ENCODE data around the gene CRY1. TPM values are rescaled to one million over a fixed set of nuclear protein-coding genes. Genes with fewer than 3 reads are reported as not detected.
"Not testable (repeated sequence)": the region's sequence is repeated elsewhere in the genome, so short reads cannot be mapped to it uniquely, and the experiment has no call there.

Gene CRY1
- total and polyA plus RNA-seq, 4 experiments from 2014 or later = 27.6 to 37.3 (median 31.7) TPM

- H3K4me3 Mint-ChIP-seq; H3K36me3 Mint-ChIP-seq; DNase-seq; H3K9me3 Mint-ChIP-seq; H3K27me3 ChIP-seq (ENCODE audit: insufficient read depth, low read length); H3K27ac ChIP-seq (ENCODE audit: low read depth, low read length); POLR2A ChIA-PET (ENCODE audit: partially characterized antibody); H3K27ac Mint-ChIP-seq; H3K4me1 Mint-ChIP-seq; H3K36me3 ChIP-seq (ENCODE audit: insufficient read depth, low read length); H3K4me3 ChIP-seq (ENCODE audit: low read length in 2 of 2); H3K4me1 ChIP-seq (ENCODE audit: insufficient read depth, low read length); H3K9me3 ChIP-seq (ENCODE audit: control insufficient read depth in 1 of 2, low read length in 2 of 2): not testable (repeated sequence)
- intact Hi-C loops (cut with micrococcal nuclease) = loop anchor here (10.0 kb wide), 1 partner anchor 264 kb away; no protein-coding TSS in a partner anchor
- CTCF ChIA-PET (ENCODE audit: partially characterized antibody) = interaction anchor here (1.7 to 11.5 kb wide), 2 partner anchors 9 to 17 kb away, joined by 5 to 153 read pairs; partner anchors contain the start of gene CRY1
- peaks cover 5 to 16% of the 10 kb centered on the region in 2 donors for H3K27me3 Mint-ChIP-seq
Observed at GRCh38 chr12:107108366-107108765, 15.0 kb upstream of the CRY1 start.

DNA sequence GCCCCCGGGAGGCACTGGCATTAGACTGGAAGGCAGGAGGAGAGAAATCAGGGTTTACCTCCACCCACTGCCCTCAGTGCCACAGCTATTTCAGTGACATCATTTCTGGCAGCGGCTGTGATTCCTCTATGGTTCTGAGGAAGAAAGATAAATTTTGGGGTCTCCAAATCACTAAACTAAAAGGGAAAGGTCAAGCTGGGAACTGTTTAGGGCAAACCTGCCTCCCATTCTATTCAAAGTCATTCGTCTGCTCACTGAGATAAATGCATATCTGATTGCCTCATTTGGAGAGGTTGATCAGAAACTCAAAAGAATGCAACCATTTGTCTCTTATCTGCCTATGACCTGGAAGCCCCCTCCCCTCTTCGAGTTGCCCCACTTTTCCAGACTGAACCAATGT is 14.0 kb upstream of the CRY1 start:
- ChIA-PET POLR2A (ENCODE audit: partially characterized antibody) (interaction anchor here (4.2 kb wide), 1 partner anchor 15 kb away, joined by 40 read pairs; the partner anchor contains the start of gene CRY1), CTCF (ENCODE audit: partially characterized antibody) (interaction anchor here (1.7 to 11.5 kb wide), 3 partner anchors 8 to 16 kb away, joined by 5 to 153 read pairs (median 46); partner anchors contain the start of gene CRY1)
- no peaks in the 10 kb centered on the region for H3K27me3 ChIP-seq (ENCODE audit: insufficient read depth, low read length)
- no peaks in the 10 kb centered on the region for H3K4me1 ChIP-seq (ENCODE audit: insufficient read depth, low read length)
- no peak overlapping the region for H3K27ac Mint-ChIP-seq
- intact Hi-C loops (cut with micrococcal nuclease) = loop anchor here (10.0 kb wide), 1 partner anchor 263 kb away; no protein-coding TSS in a partner anchor
- H3K9me3 ChIP-seq (ENCODE audit: control insufficient read depth in 1 of 2, low read length in 2 of 2) = no peaks in the 10 kb centered on the region
- H3K27me3 Mint-ChIP-seq = peaks cover 5 to 9% of the 10 kb centered on the region in 2 donors
- no peak overlapping the region for H3K4me3 Mint-ChIP-seq
- no peaks in the 10 kb centered on the region for H3K9me3 Mint-ChIP-seq
- H3K27ac ChIP-seq (ENCODE audit: low read depth, low read length) = no peak overlapping the region
- DNase-seq = no peak
- H3K4me3 ChIP-seq (ENCODE audit: low read length in 2 of 2) = no peak overlapping the region
- no peaks in the 10 kb centered on the region for H3K36me3 ChIP-seq (ENCODE audit: insufficient read depth, low read length)
- peaks cover 0 to 3% (median 0%) of the 10 kb centered on the region in 4 donors for H3K4me1 Mint-ChIP-seq
- H3K36me3 Mint-ChIP-seq = no peaks in the 10 kb centered on the region

- H3K4me1 ChIP-seq (ENCODE audit: insufficient read depth, low read length) = no peaks in the 10 kb centered on the region
- Mint-ChIP-seq H3K27me3 (peaks cover 4 to 5% of the 10 kb centered on the region in 2 donors), H3K4me3 (no peak overlapping the region), H3K9me3 (no peaks in the 10 kb centered on the region), H3K27ac (no peak overlapping the region), H3K36me3 (no peaks in the 10 kb centered on the region), H3K4me1 (peaks cover 0 to 3% (median 0%) of the 10 kb centered on the region in 4 donors)
- ChIA-PET POLR2A (ENCODE audit: partially characterized antibody) (interaction anchor here (4.2 kb wide), 1 partner anchor 14 kb away, joined by 40 read pairs; the partner anchor contains the start of gene CRY1), CTCF (ENCODE audit: partially characterized antibody) (interaction anchor here (2.4 to 11.5 kb wide), 4 partner anchors 9 to 92 kb away, joined by 23 to 153 read pairs (median 37); partner anchors contain the start of gene CRY1)
- no peaks in the 10 kb centered on the region for H3K9me3 ChIP-seq (ENCODE audit: control insufficient read depth in 1 of 2, low read length in 2 of 2)
- no peak overlapping the region for H3K27ac ChIP-seq (ENCODE audit: low read depth, low read length)
- H3K36me3 ChIP-seq (ENCODE audit: insufficient read depth, low read length) = no peaks in the 10 kb centered on the region
- no peak overlapping the region for H3K4me3 ChIP-seq (ENCODE audit: low read length in 2 of 2)
- H3K27me3 ChIP-seq (ENCODE audit: insufficient read depth, low read length) = no peaks in the 10 kb centered on the region
- intact Hi-C loops (cut with micrococcal nuclease) = loop anchor here (10.0 kb wide), 1 partner anchor 262 kb away; no protein-coding TSS in a partner anchor
- no peak for DNase-seq
Observed at GRCh38 chr12:107106241-107107025, 13.1 kb upstream of the CRY1 start.

DNA sequence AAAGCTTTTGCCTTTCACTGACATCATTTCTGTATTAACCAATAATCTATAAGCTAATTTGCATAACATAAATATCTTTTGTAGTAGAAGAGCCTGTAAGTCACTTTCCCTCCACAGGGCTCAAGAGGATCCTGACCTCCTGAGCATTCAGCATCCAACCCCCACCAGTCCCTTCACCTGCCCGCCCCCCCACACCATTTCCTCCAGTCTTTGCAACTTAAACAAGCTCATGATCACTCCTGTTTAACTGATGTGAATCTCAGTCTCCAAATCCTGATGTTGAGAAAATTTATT is 12.0 kb upstream of the CRY1 start:
- H3K27me3 ChIP-seq (ENCODE audit: insufficient read depth, low read length) = no peaks in the 10 kb centered on the region
- no peak for DNase-seq
- no peak overlapping the region for H3K27ac ChIP-seq (ENCODE audit: low read depth, low read length)
- ChIA-PET CTCF (ENCODE audit: partially characterized antibody) (interaction anchor here (0.6 to 11.5 kb wide), 19 partner anchors 10 to 721 kb away, joined by 3 to 153 read pairs (median 3); partner anchors contain the start of gene CRY1), POLR2A (ENCODE audit: partially characterized antibody) (interaction anchor here (1.4 to 4.2 kb wide), 2 partner anchors 13 to 150 kb away, joined by 6 to 40 read pairs; partner anchors contain the start of genes CRY1 and TMEM263)
- Mint-ChIP-seq H3K4me1 (peaks cover 0 to 3% (median 0%) of the 10 kb centered on the region in 4 donors), H3K27ac (peak overlapping the region in 1 of 7 donors; percentile 69), H3K4me3 (no peak overlapping the region), H3K27me3 (peaks cover 1 to 3% of the 10 kb centered on the region in 2 donors), H3K36me3 (no peaks in the 10 kb centered on the region), H3K9me3 (no peaks in the 10 kb centered on the region)
- no peaks in the 10 kb centered on the region for H3K9me3 ChIP-seq (ENCODE audit: control insufficient read depth in 1 of 2, low read length in 2 of 2)
- H3K4me3 ChIP-seq (ENCODE audit: low read length in 2 of 2) = no peak overlapping the region
- no peaks in the 10 kb centered on the region for H3K4me1 ChIP-seq (ENCODE audit: insufficient read depth, low read length)
- intact Hi-C loops (cut with micrococcal nuclease) = loop anchor here (10.0 kb wide), 1 partner anchor 261 kb away; no protein-coding TSS in a partner anchor
- no peaks in the 10 kb centered on the region for H3K36me3 ChIP-seq (ENCODE audit: insufficient read depth, low read length)

DNA sequence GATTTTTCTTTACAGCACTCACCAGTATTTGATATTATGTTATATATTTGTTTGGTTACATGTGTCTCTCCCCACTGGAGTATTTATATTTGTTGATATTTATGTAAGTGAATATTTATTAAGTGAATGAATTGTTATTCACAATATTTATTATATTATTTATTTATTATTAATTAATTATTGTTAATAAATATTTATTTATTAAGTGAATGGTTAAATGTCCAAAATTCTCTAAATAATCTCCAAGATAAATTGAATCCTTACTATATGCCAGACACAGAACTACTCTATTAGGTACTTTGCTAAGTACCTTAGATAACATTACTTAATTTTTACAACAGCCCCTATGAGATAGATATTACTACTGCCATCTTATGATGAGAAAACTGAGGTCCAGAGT is 10.2 kb upstream of the CRY1 start:
- CTCF ChIA-PET (ENCODE audit: partially characterized antibody) = interaction anchor here (3.9 to 11.5 kb wide), 2 partner anchors 12 to 13 kb away, joined by 46 to 153 read pairs; partner anchors contain the start of gene CRY1
- intact Hi-C loops (cut with micrococcal nuclease) = loop anchor here (10.0 kb wide), 1 partner anchor 259 kb away; no protein-coding TSS in a partner anchor
- Mint-ChIP-seq H3K4me1 (peaks cover 0 to 3% (median 0%) of the 10 kb centered on the region in 4 donors), H3K9me3 (no peaks in the 10 kb centered on the region), H3K36me3 (no peaks in the 10 kb centered on the region), H3K4me3 (peak overlapping the region in 1 of 8 donors; percentile 49), H3K27ac (no peak overlapping the region), H3K27me3 (peaks cover 2% of the 10 kb centered on the region in 2 donors)
- H3K27ac ChIP-seq (ENCODE audit: low read depth, low read length) = no peak overlapping the region
- DNase-seq = no peak
- H3K9me3 ChIP-seq (ENCODE audit: control insufficient read depth in 1 of 2, low read length in 2 of 2) = no peaks in the 10 kb centered on the region
- POLR2A ChIA-PET (ENCODE audit: partially characterized antibody) = interaction anchor here (0.6 kb wide), 1 partner anchor 16 kb away, joined by 4 read pairs; no protein-coding TSS in a partner anchor
- no peak overlapping the region for H3K4me3 ChIP-seq (ENCODE audit: low read length in 2 of 2)
- H3K27me3 ChIP-seq (ENCODE audit: insufficient read depth, low read length) = no peaks in the 10 kb centered on the region
- H3K36me3 ChIP-seq (ENCODE audit: insufficient read depth, low read length) = no peaks in the 10 kb centered on the region
- H3K4me1 ChIP-seq (ENCODE audit: insufficient read depth, low read length) = no peaks in the 10 kb centered on the region

DNA sequence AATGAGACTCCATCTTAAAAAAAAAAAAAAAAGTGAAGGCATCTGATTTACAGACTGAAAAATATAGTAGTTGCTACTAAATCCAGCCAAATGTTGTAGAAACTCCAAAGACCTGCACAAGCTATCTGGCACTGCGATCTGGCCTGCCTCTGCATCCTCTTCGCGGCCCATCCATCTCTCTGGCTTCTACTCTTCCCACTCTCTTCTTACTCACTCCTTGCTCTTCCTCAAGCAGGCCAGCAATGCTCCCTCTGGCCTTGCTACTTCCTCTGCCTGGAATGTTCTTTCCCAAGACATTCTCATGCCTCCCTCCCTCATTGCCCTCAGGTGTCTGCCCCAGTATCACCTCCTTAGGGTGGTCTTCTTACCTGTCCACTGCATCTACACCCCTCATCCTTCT is 9.7 kb upstream of the CRY1 start:
- Histone ChIP-seq H3K4me3 (ENCODE audit: low read length in 2 of 2) (no peak overlapping the region), H3K9me3 (ENCODE audit: control insufficient read depth in 1 of 2, low read length in 2 of 2) (no peaks in the 10 kb centered on the region), H3K4me1 (ENCODE audit: insufficient read depth, low read length) (no peaks in the 10 kb centered on the region), H3K36me3 (ENCODE audit: insufficient read depth, low read length) (no peaks in the 10 kb centered on the region), H3K27me3 (ENCODE audit: insufficient read depth, low read length) (no peaks in the 10 kb centered on the region), H3K27ac (ENCODE audit: low read depth, low read length) (no peak overlapping the region)
- ChIA-PET CTCF (ENCODE audit: partially characterized antibody) (interaction anchor here (11.5 kb wide), 1 partner anchor 12 kb away, joined by 153 read pairs; the partner anchor contains the start of gene CRY1), POLR2A (ENCODE audit: partially characterized antibody) (interaction anchor here (0.6 kb wide), 1 partner anchor 16 kb away, joined by 4 read pairs; no protein-coding TSS in a partner anchor)
- peak overlapping the region in 1 of 7 donors; percentile 86 for H3K27ac Mint-ChIP-seq
- H3K36me3 Mint-ChIP-seq = no peaks in the 10 kb centered on the region
- peak overlapping the region in 1 of 8 donors; percentile 49 for H3K4me3 Mint-ChIP-seq
- H3K4me1 Mint-ChIP-seq = peaks cover 0 to 3% (median 0%) of the 10 kb centered on the region in 4 donors
- no peak for DNase-seq
- intact Hi-C loops (cut with micrococcal nuclease) = loop anchor here (10.0 kb wide), 1 partner anchor 258 kb away; no protein-coding TSS in a partner anchor
- H3K9me3 Mint-ChIP-seq = no peaks in the 10 kb centered on the region
- H3K27me3 Mint-ChIP-seq = peaks cover 2% of the 10 kb centered on the region in 2 donors

DNA sequence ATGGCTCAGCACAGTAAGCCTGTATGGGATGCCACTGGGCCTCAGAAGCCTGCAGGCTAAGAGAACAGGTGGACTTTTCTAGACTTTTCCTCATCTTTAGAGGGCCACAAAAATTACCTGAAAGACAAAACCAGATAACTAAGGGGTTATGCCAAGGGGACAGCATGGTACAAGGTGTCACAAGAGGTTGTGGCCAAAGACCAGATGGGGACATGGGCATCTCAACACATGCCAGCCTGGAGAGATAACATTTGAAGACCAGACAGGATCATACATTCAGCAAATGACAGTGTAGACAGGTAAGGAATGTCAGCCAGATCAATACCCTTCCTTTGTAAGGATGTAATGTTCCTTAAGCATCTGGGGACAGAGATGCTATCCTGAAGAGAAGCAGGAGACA is 8.9 kb upstream of the CRY1 start:
- peaks cover 0 to 3% (median 0%) of the 10 kb centered on the region in 4 donors for H3K4me1 Mint-ChIP-seq
- CTCF ChIA-PET (ENCODE audit: partially characterized antibody) = interaction anchor here (11.5 kb wide), 1 partner anchor 11 kb away, joined by 153 read pairs; the partner anchor contains the start of gene CRY1
- no peaks in the 10 kb centered on the region for H3K36me3 ChIP-seq (ENCODE audit: insufficient read depth, low read length)
- no peaks in the 10 kb centered on the region for H3K4me1 ChIP-seq (ENCODE audit: insufficient read depth, low read length)
- no peak overlapping the region for H3K27ac Mint-ChIP-seq
- POLR2A ChIA-PET (ENCODE audit: partially characterized antibody) = no interaction called here
- DNase-seq = no peak
- no peaks in the 10 kb centered on the region for H3K27me3 ChIP-seq (ENCODE audit: insufficient read depth, low read length)
- no peaks in the 10 kb centered on the region for H3K36me3 Mint-ChIP-seq
- no peaks in the 10 kb centered on the region for H3K9me3 Mint-ChIP-seq
- H3K4me3 ChIP-seq (ENCODE audit: low read length in 2 of 2) = no peak overlapping the region
- no peaks in the 10 kb centered on the region for H3K9me3 ChIP-seq (ENCODE audit: control insufficient read depth in 1 of 2, low read length in 2 of 2)
- peaks cover 2% of the 10 kb centered on the region in 2 donors for H3K27me3 Mint-ChIP-seq
- no peak overlapping the region for H3K27ac ChIP-seq (ENCODE audit: low read depth, low read length)
- intact Hi-C loops (cut with micrococcal nuclease) = loop anchor here (10.0 kb wide), 1 partner anchor 257 kb away; no protein-coding TSS in a partner anchor
- H3K4me3 Mint-ChIP-seq = no peak overlapping the region
